H1 (cell line): ENCODE measurements around the gene FAAH. TPM values are rescaled to one million over a fixed set of nuclear protein-coding genes. Genes with fewer than 3 reads are reported as not detected.

Experiments
- CTCF ChIA-PET: fragments of 300-600 bp; sonication (Branson Sonifier 250); formaldehyde crosslinking; loops from one replicate; lab custom pipeline; 2021; ENCODE audit not compliant: partially characterized antibody; lab: Charles Lee
- POLR2A ChIA-PET: fragments of 300-600 bp; sonication (Branson Sonifier 250); formaldehyde crosslinking; loops from one replicate; lab custom pipeline; 2021; ENCODE audit warnings: inconsistent platforms; ENCODE audit not compliant: partially characterized antibody; lab: Charles Lee
- DNase-seq, 2 experiments: peaks; one replicate each; pipeline versions ENCODE4 v3.0.0 to v3.0.0-alpha.2; 2010 to 2022; ENCODE audit warnings: low spot score in 2 of 2, low read depth in 1 of 2, mixed read lengths in 1 of 2
- FAIRE-seq: peaks from 2 replicates; lab custom pipeline; 2011; peaks lifted over from hg19 to GRCh38; lab: Jason Lieb, UNC
- H2AFZ ChIP-seq: 2 replicates; pipeline ENCODE4 v1.8.1; 2012; ENCODE audit warnings: low read length, inconsistent platforms
- H2AK5ac ChIP-seq: 2 replicates; pipeline ENCODE4 v1.6.1; 2013; ENCODE audit warnings: low read depth, low read length
- H2BK120ac ChIP-seq: replicated peaks from 2 replicates; pipeline ENCODE3; 2013; ENCODE audit warnings: low read depth, low read length, inconsistent platforms
- H2BK12ac ChIP-seq: 2 replicates; pipeline ENCODE4 v1.6.1; 2013; ENCODE audit warnings: low read depth, low read length
- H2BK15ac ChIP-seq: 2 replicates; pipeline ENCODE4 v1.6.1; 2013; ENCODE audit warnings: low read length
- H2BK20ac ChIP-seq: 2 replicates; pipeline ENCODE4 v1.6.1; 2013; ENCODE audit warnings: low read length
- H2BK5ac ChIP-seq: 2 replicates; pipeline ENCODE4 v1.6.1; 2013; ENCODE audit warnings: low read depth, low read length
- H3K14ac ChIP-seq: 2 replicates; pipeline ENCODE4 v1.6.1; 2013; ENCODE audit warnings: inconsistent platforms; ENCODE audit not compliant: insufficient read length
- H3K18ac ChIP-seq: 2 replicates; pipeline ENCODE4 v1.6.1; 2013; ENCODE audit warnings: low read length; ENCODE audit errors: extremely low read depth
- H3K23ac ChIP-seq: 2 replicates; pipeline ENCODE4 v1.6.1; 2013; ENCODE audit warnings: inconsistent platforms; ENCODE audit not compliant: insufficient read length
- H3K23me2 ChIP-seq: 2 replicates; pipeline ENCODE4 v1.6.1; 2013; ENCODE audit warnings: low read depth, low read length
- H3K27ac ChIP-seq: 2 replicates; pipeline ENCODE4 v1.6.1; 2011; ENCODE audit warnings: low read depth, low read length, inconsistent platforms
- H3K27me3 ChIP-seq, 4 experiments: replicated peaks in 1 of 4; 1 replicate in 1 of 4; 2 replicates in 3 of 4; pipeline versions ENCODE4 v1.6.1 to v1.8.1; 2011 to 2013; ENCODE audit warnings: low read length in 3 of 4, mild to moderate bottlenecking in 3 of 4, inconsistent platforms in 2 of 4, mixed read lengths in 2 of 4, moderate library complexity in 1 of 4; ENCODE audit not compliant: control insufficient read depth in 3 of 4, insufficient read depth in 3 of 4; ENCODE audit errors: extremely low read depth in 1 of 4
- H3K36me3 ChIP-seq, 4 experiments: 2 replicates each; pipeline versions ENCODE4 v1.6.1 to v1.8.1; 2011 to 2013; ENCODE audit warnings: mild to moderate bottlenecking in 4 of 4, low read length in 3 of 4, moderate library complexity in 2 of 4, control low read depth in 1 of 4, inconsistent platforms in 1 of 4; ENCODE audit not compliant: insufficient read depth in 4 of 4, control insufficient read depth in 2 of 4
- H3K4ac ChIP-seq: replicated peaks from 2 replicates; pipeline ENCODE3; 2013; ENCODE audit warnings: low read length, low read depth, mixed read lengths, inconsistent platforms; ENCODE audit not compliant: insufficient read length
- H3K4me1 ChIP-seq, 4 experiments: replicated peaks in 1 of 4; 1 replicate in 1 of 4; 2 replicates in 3 of 4; pipeline versions ENCODE4 v1.6.1 to v1.8.1; 2011 to 2013; ENCODE audit warnings: low read length in 3 of 4, inconsistent platforms in 2 of 4, mixed read lengths in 1 of 4; ENCODE audit not compliant: insufficient read depth in 4 of 4, control insufficient read depth in 3 of 4
- H3K4me2 ChIP-seq, 2 experiments: 2 replicates each; pipeline versions ENCODE4 v1.6.1 to v1.8.1; 2011 to 2013; ENCODE audit warnings: low read depth in 2 of 2, low read length in 2 of 2, control low read depth in 1 of 2, inconsistent platforms in 1 of 2, mild to moderate bottlenecking in 1 of 2; ENCODE audit not compliant: insufficient read depth in 1 of 2
- H3K4me3 ChIP-seq, 4 experiments: fragments of 200-600, 300-600 bp in 1 of 4; sonication (generic), shearing (Covaris generic), sonication (Bioruptor Twin) in 1 of 4; 2 replicates each; pipeline versions ENCODE4 v1.5.1 to v1.8.1; 2011 to 2016; ENCODE audit warnings: low read length in 4 of 4, low read depth in 3 of 4, control low read depth in 2 of 4, inconsistent platforms in 2 of 4, mild to moderate bottlenecking in 2 of 4, mixed read lengths in 1 of 4, moderate library complexity in 1 of 4; ENCODE audit not compliant: insufficient read depth in 2 of 4; ENCODE audit errors: extremely low read depth in 1 of 4
- H3K56ac ChIP-seq: replicated peaks from 2 replicates; pipeline ENCODE3; 2013; ENCODE audit warnings: low read depth, mild to moderate bottlenecking, mixed read lengths, low read length, inconsistent platforms; ENCODE audit not compliant: insufficient read length
- H3K79me1 ChIP-seq: 2 replicates; pipeline ENCODE4 v1.6.1; 2013; ENCODE audit warnings: low read depth, low read length, control low read depth
- H3K79me2 ChIP-seq, 2 experiments: 2 replicates each; pipeline versions ENCODE4 v1.6.1 to v1.8.1; 2012 to 2013; ENCODE audit warnings: low read length in 2 of 2, mild to moderate bottlenecking in 2 of 2, inconsistent platforms in 1 of 2; ENCODE audit not compliant: insufficient read depth in 2 of 2, control insufficient read depth in 1 of 2
- H3K9ac ChIP-seq, 4 experiments: replicated peaks in 1 of 4; 1 replicate in 1 of 4; 2 replicates in 3 of 4; pipeline versions ENCODE4 v1.6.1 to v1.8.1; 2011 to 2013; ENCODE audit warnings: low read depth in 3 of 4, low read length in 3 of 4, control low read depth in 2 of 4, mild to moderate bottlenecking in 2 of 4, moderate library complexity in 2 of 4, inconsistent platforms in 1 of 4; ENCODE audit errors: extremely low read depth in 1 of 4
- H3K9me3 ChIP-seq, 2 experiments: 2 replicates each; pipeline versions ENCODE4 v1.6.1 to v1.8.1; 2012 to 2013; ENCODE audit warnings: mild to moderate bottlenecking in 2 of 2, moderate library complexity in 2 of 2, control low read depth in 1 of 2, inconsistent platforms in 1 of 2, low read depth in 1 of 2, low read length in 1 of 2, mixed read lengths in 1 of 2; ENCODE audit not compliant: insufficient read depth in 2 of 2
- H4K20me1 ChIP-seq, 2 experiments: replicated peaks in 1 of 2; 2 replicates each; pipeline versions ENCODE3 to v1.8.1; 2011 to 2013; ENCODE audit warnings: inconsistent platforms in 2 of 2, low read length in 2 of 2, mild to moderate bottlenecking in 1 of 2; ENCODE audit not compliant: insufficient read depth in 2 of 2, control insufficient read depth in 1 of 2
- H4K5ac ChIP-seq: 2 replicates; pipeline ENCODE4 v1.6.1; 2013; ENCODE audit warnings: low read length, low read depth, mixed read lengths, inconsistent platforms; ENCODE audit not compliant: insufficient read length
- H4K8ac ChIP-seq: 2 replicates; pipeline ENCODE4 v1.8.0; 2013; ENCODE audit warnings: mild to moderate bottlenecking, moderate library complexity, low read length, inconsistent platforms; ENCODE audit not compliant: insufficient read depth; ENCODE audit errors: extremely low read depth
- H4K91ac ChIP-seq: replicated peaks from 2 replicates; pipeline ENCODE3; 2013; ENCODE audit warnings: low read length, mixed read lengths, inconsistent platforms; ENCODE audit not compliant: insufficient read length
- ATF3 ChIP-seq: IDR thresholded peaks from 2 replicates; pipeline ENCODE4 v1.6.1; 2011; ENCODE audit warnings: low read depth, mild to moderate bottlenecking, low read length; ENCODE audit not compliant: insufficient read depth
- CBX8 ChIP-seq: fragments of 300-800, 300-1000 bp; sonication (generic); IDR thresholded peaks from 2 replicates; pipeline ENCODE4 v1.7.1; 2016; ENCODE audit warnings: low read depth, low read length, borderline replicate concordance
- HDAC6 ChIP-seq: IDR thresholded peaks from one replicate; pipeline ENCODE4 v1.7.1; 2012; ENCODE audit warnings: low read depth, mild to moderate bottlenecking, inconsistent platforms, low read length, moderate library complexity
- POLR2A ChIP-seq, 2 experiments: IDR thresholded peaks; 1 replicate in 1 of 2; 2 replicates in 1 of 2; pipeline ENCODE4 v1.6.1; 2011; ENCODE audit warnings: low read depth in 2 of 2, low read length in 2 of 2, mild to moderate bottlenecking in 2 of 2; ENCODE audit errors: control extremely low read depth in 1 of 2
- SP1 ChIP-seq: IDR thresholded peaks from 2 replicates; pipeline ENCODE4 v1.6.1; 2011; ENCODE audit warnings: low read depth, low read length
- SP2 ChIP-seq: IDR thresholded peaks from 2 replicates; pipeline ENCODE4 v1.6.1; 2012; ENCODE audit warnings: mild to moderate bottlenecking, low read length, inconsistent platforms
- SUZ12 ChIP-seq: fragments of 200-600 bp; sonication (generic); IDR thresholded peaks from 2 replicates; pipeline ENCODE4 v1.6.1; 2012; ENCODE audit warnings: mild to moderate bottlenecking, inconsistent platforms, low read length, moderate library complexity, mixed read lengths
- TAF7 ChIP-seq: optimal IDR thresholded peaks from 2 replicates; pipeline ENCODE3; 2011; ENCODE audit warnings: low read depth, mild to moderate bottlenecking, inconsistent platforms, low read length, moderate library complexity, borderline replicate concordance
- WGBS, 2 experiments: shearing (Covaris generic) in 1 of 2; methylation state at CpG; one replicate each; pipeline versions ENCODE4 v1.1.6 to v1.1.7; 2013 to 2015; ENCODE audit warnings: low lambda C conversion rate in 2 of 2, mixed read lengths in 2 of 2, inconsistent platforms in 1 of 2, low coverage in 1 of 2, missing lambda C conversion rate in 1 of 2; ENCODE audit not compliant: insufficient replicate concordance in 2 of 2, insufficient coverage in 1 of 2, insufficient read length in 1 of 2; ENCODE audit errors: extremely low coverage in 1 of 2, missing lambda C conversion rate in 1 of 2; 5-methylcytosine and 5-hydroxymethylcytosine counted together
- polyA plus RNA-seq, 7 experiments: library from polyadenylated mRNA; depleted of rRNA in 3 of 7; stranded (reverse) in 5 of 7; unstranded in 2 of 7; fragments of >200 nt in 5 of 7; fragments of 200-250 nt in 2 of 7; gene quantifications; 1 replicate in 5 of 7; 2 replicates in 1 of 7; 4 replicates in 1 of 7; pipeline versions ENCODE4 v1.2.1 to v1.2.3, GENCODE V29; 2011 to 2013; ENCODE audit warnings: missing spikeins in 2 of 7, mixed read lengths in 2 of 7
- total RNA-seq: library from RNA; stranded (reverse); fragmentation: NEBNext Ultra II Directional; extraction: Animal tissue kit (Norgen Biotek cat#: 25700); gene quantifications from 2 replicates; pipeline ENCODE4 v1.2.1, GENCODE V29; 2021

The FAAH gene
- total and polyA plus RNA-seq, 2 of the 8 experiments (the other 6 are each of a cell fraction or from before 2014, with no cell fraction given): 41.2 to 47.3 TPM

GRCh38 chr1:46438346-46438745 lies 44.2 kb downstream of the FAAH start:
- Histone ChIP-seq H3K23ac (no peak overlapping the region), H3K4me1 (peaks cover 0 to 2% (median 0%) of the 10 kb centered on the region in 4 experiments; a peak in 3 of 7 replicates)
- FAIRE-seq: no peak

More at GRCh38 chr1:46438346-46438745, 44.2 kb downstream of the FAAH start:
- ChIA-PET CTCF (interaction anchor here (0.9 to 27.2 kb wide), 10 partner anchors 8 to 166 kb away, joined by 3 to 513 read pairs (median 11); partner anchors contain the start of gene MKNK1), POLR2A (interaction anchor here (1.6 to 9.9 kb wide), 2 partner anchors 14 to 18 kb away, joined by 4 to 80 read pairs; no protein-coding TSS in a partner anchor)
- 92% methylated on average over 6 of the region's 6 CpGs; no CpG with 5 or more reads in 1 of the 2 experiments for WGBS, 2 experiments
- Histone ChIP-seq H2BK20ac (no peak overlapping the region), H3K79me2 (no peaks in the 10 kb centered on the region), H2BK15ac (no peak overlapping the region), H4K91ac (no peak overlapping the region), H2AK5ac (no peak overlapping the region), H3K27ac (no peak overlapping the region), H2BK12ac (no peak overlapping the region), H2BK5ac (no peak overlapping the region), H2BK120ac (no peak overlapping the region), H3K9ac (no peak overlapping the region), H4K5ac (no peak overlapping the region), H3K23me2 (peaks cover 6% of the 10 kb centered on the region; the same call in 1 of the 2 replicates), H3K56ac (no peak overlapping the region), H3K4me2 (no peak overlapping the region), H3K79me1 (no peaks in the 10 kb centered on the region), H3K4ac (peak overlapping the region; percentile 5), H3K18ac (no peak overlapping the region), H3K4me3 (no peak overlapping the region), H4K8ac (no peak overlapping the region), H2AFZ (no peak overlapping the region), H3K36me3 (no peaks in the 10 kb centered on the region), H4K20me1 (no peaks in the 10 kb centered on the region), H3K14ac (no peak overlapping the region), H3K27me3 (no peaks in the 10 kb centered on the region; a peak in 2 of 7 replicates), H3K9me3 (no peaks in the 10 kb centered on the region)
- no peak for DNase-seq
- TF ChIP-seq CBX8 (no peak), SP2 (no peak), POLR2A (IDR thresholded peaks at IDR 0.05; ENCODE audit: control extremely low read depth in 1 of 2, low read depth in 2 of 2, low read length in 2 of 2) (no peak), HDAC6 (no peak), SUZ12 (no peak), ATF3 (no peak), TAF7 (no peak), SP1 (no peak)
